ENCODE results near the gene FBN1. TPM values are rescaled to one million over a fixed set of nuclear protein-coding genes. Genes with fewer than 3 reads are reported as not detected.

FBN1 gene
- total RNA-seq, 1 experiment from 2014 or later: 5.2 TPM

- no peak for DNase-seq (ENCODE audit: low spot score)
- H3K36me3 Mint-ChIP-seq: no peaks in the 10 kb centered on the region
- POLR2A ChIA-PET: no interaction called here
- H3K27ac Mint-ChIP-seq: no peak overlapping the region
- CTCF ChIA-PET: no interaction called here
- no peak overlapping the region for H3K4me3 Mint-ChIP-seq
- no peaks in the 10 kb centered on the region for H3K4me1 Mint-ChIP-seq
- H3K9me3 Mint-ChIP-seq: peaks cover under 1% of the 10 kb centered on the region; the same call in 1 of the 2 replicates
- no peak for ATAC-seq
- no peaks in the 10 kb centered on the region for H3K27me3 Mint-ChIP-seq (ENCODE audit: low read depth)
- TF ChIP-seq FOXP1 (CRISPR knock-in tag; IDR thresholded peaks at IDR 0.05; ENCODE audit: borderline replicate concordance) (no peak), ZNF671 (CRISPR knock-in tag; IDR thresholded peaks at IDR 0.05) (no peak), IRF2 (CRISPR knock-in tag; IDR thresholded peaks at IDR 0.05; ENCODE audit: borderline replicate concordance, low read depth) (no peak)
Observed at GRCh38 chr15:48548455-48548854, 97.1 kb downstream of the FBN1 start.

GRCh38 chr15:48547286-48547685, 98.2 kb downstream of the FBN1 start:
- ChIA-PET CTCF (no interaction called here), POLR2A (no interaction called here)
- ATAC-seq (no peak), DNase-seq (ENCODE audit: low spot score) (no peak)
- H3K4me3 Mint-ChIP-seq: no peak overlapping the region
- no peaks in the 10 kb centered on the region for H3K27me3 Mint-ChIP-seq (ENCODE audit: low read depth)
- no peaks in the 10 kb centered on the region for H3K36me3 Mint-ChIP-seq
- no peak overlapping the region for H3K27ac Mint-ChIP-seq
- H3K4me1 Mint-ChIP-seq: no peaks in the 10 kb centered on the region
- no peak for TF ChIP-seq ATF2 (CRISPR knock-in tag; IDR thresholded peaks at IDR 0.05; ENCODE audit: borderline replicate concordance, low read depth)
- no peak for TF ChIP-seq FOXK1 (CRISPR knock-in tag; IDR thresholded peaks at IDR 0.05)
- no peak for TF ChIP-seq NR1H2 (CRISPR knock-in tag; IDR thresholded peaks at IDR 0.05)
- H3K9me3 Mint-ChIP-seq: peaks cover 5% of the 10 kb centered on the region; the same call in 1 of the 2 replicates

- ATAC-seq: no peak
- CTCF ChIA-PET: no interaction called here
- no peak overlapping the region for H3K4me3 Mint-ChIP-seq
- H3K27me3 Mint-ChIP-seq (ENCODE audit: low read depth): no peaks in the 10 kb centered on the region
- H3K36me3 Mint-ChIP-seq: no peaks in the 10 kb centered on the region
- POLR2A ChIA-PET: no interaction called here
- TF ChIP-seq ATF1 (CRISPR knock-in tag; IDR thresholded peaks at IDR 0.05) (no peak), ZNF317 (CRISPR knock-in tag; IDR thresholded peaks at IDR 0.05; ENCODE audit: borderline replicate concordance, low read depth) (no peak), ZMAT4 (CRISPR knock-in tag; IDR thresholded peaks at IDR 0.05) (no peak), PRDM15 (CRISPR knock-in tag; IDR thresholded peaks at IDR 0.05) (no peak), ZNF671 (CRISPR knock-in tag; IDR thresholded peaks at IDR 0.05) (no peak), HMGA2 (CRISPR knock-in tag; IDR thresholded peaks at IDR 0.05) (no peak), FOXK1 (CRISPR knock-in tag; IDR thresholded peaks at IDR 0.05) (no peak), STAT6 (CRISPR knock-in tag; conservative IDR thresholded peaks at IDR 0.05; ENCODE audit: low read depth) (no peak), ZNF416 (CRISPR knock-in tag; IDR thresholded peaks at IDR 0.05) (no peak)
- no peak overlapping the region for H3K27ac Mint-ChIP-seq
- H3K9me3 Mint-ChIP-seq: peaks cover 5% of the 10 kb centered on the region; the same call in 1 of the 2 replicates
- H3K4me1 Mint-ChIP-seq: no peaks in the 10 kb centered on the region
- DNase-seq (ENCODE audit: low spot score): no peak
Observed at GRCh38 chr15:48546296-48546695, 99.2 kb downstream of the FBN1 start.

Data from WTC11 (cell line).